Fibroblast of upper back skin (primary cell): ENCODE data around the gene YTHDF1.
"Not testable (repeated sequence)": the region's sequence is repeated elsewhere in the genome, so short reads cannot be mapped to it uniquely, and the experiment has no call there.

Source experiments
- DNase-seq: peaks from one replicate; pipeline ENCODE4 v3.0.0-alpha.2; 2013

YTHDF1 gene

GRCh38 chr20:63225082-63225454 lies 9.1 kb upstream of the YTHDF1 start:
- no peak for DNase-seq

GRCh38 chr20:63224412-63225081 lies 8.6 kb upstream of the YTHDF1 start:
- DNase-seq: peak; percentile 63

- no peak for DNase-seq
These were observed 7.9 kb upstream of the YTHDF1 start for GRCh38 chr20:63223826-63224207.

GRCh38 chr20:63223121-63223825 lies 7.3 kb upstream of the YTHDF1 start:
- peak; percentile 29 for DNase-seq

GRCh38 chr20:63222541-63222940 lies 6.6 kb upstream of the YTHDF1 start:
- DNase-seq: no peak

GRCh38 chr20:63221400-63222053 lies 5.6 kb upstream of the YTHDF1 start:
- not testable (repeated sequence) for DNase-seq

- no peak for DNase-seq
These were observed 4.9 kb upstream of the YTHDF1 start for GRCh38 chr20:63220696-63221399.

- DNase-seq: no peak
These were observed 4.1 kb upstream of the YTHDF1 start for GRCh38 chr20:63219866-63220521.

- DNase-seq: no peak
These were observed 3.5 kb upstream of the YTHDF1 start for GRCh38 chr20:63219447-63219821.

GRCh38 chr20:63218701-63219446 lies 2.9 kb upstream of the YTHDF1 start:
- no peak for DNase-seq

- no peak for DNase-seq
These were observed 1.8 kb upstream of the YTHDF1 start for GRCh38 chr20:63217706-63218105.

GRCh38 chr20:63216849-63217471 lies 1.0 kb upstream of the YTHDF1 start:
- no peak for DNase-seq

- peak; percentile 30 for DNase-seq
These were observed 560 bp downstream of the YTHDF1 start for GRCh38 chr20:63215101-63216040.

- DNase-seq: no peak
These were observed 1.4 kb downstream of the YTHDF1 start for GRCh38 chr20:63214514-63214913.

- no peak for DNase-seq
These were observed 3.1 kb downstream of the YTHDF1 start for GRCh38 chr20:63212792-63213191.

- DNase-seq: no peak
These were observed 3.6 kb downstream of the YTHDF1 start for GRCh38 chr20:63212393-63212730.

- no peak for DNase-seq
These were observed 5.8 kb downstream of the YTHDF1 start for GRCh38 chr20:63210011-63210605.

- no peak for DNase-seq
These were observed 7.5 kb downstream of the YTHDF1 start for GRCh38 chr20:63208346-63208909.

GRCh38 chr20:63206878-63207277 lies 9.1 kb downstream of the YTHDF1 start:
- DNase-seq: no peak

- DNase-seq: no peak
These were observed 10.0 kb downstream of the YTHDF1 start for GRCh38 chr20:63205896-63206295.
